Gastrocnemius medialis (tissue), 4 donors: ENCODE data around the gene CRABP2. TPM values are rescaled to one million over a fixed set of nuclear protein-coding genes. Genes with fewer than 3 reads are reported as not detected.

Source experiments
- ATAC-seq, 2 donors: fragments of 150-250 bp; one replicate each; pipeline ENCODE4 v1.9.1; 2016
- DNase-seq, 2 donors: peaks; one replicate each; pipeline ENCODE4 v3.0.0-alpha.2; 2019
- H3K27ac ChIP-seq, 4 donors: fragments of 200-600 bp; sonication (generic); 1 replicate in 1 of 4; 2 replicates in 3 of 4; pipeline ENCODE4 v1.5.1; 2016 to 2018; ENCODE audit warnings: mild to moderate bottlenecking in 2 of 4, moderate library complexity in 1 of 4
- H3K27me3 ChIP-seq, 3 donors: fragments of 200-600 bp; sonication (generic) in 2 of 3; 1 replicate in 1 of 3; 2 replicates in 2 of 3; pipeline versions ENCODE4 v1.5.1 to v1.6.0; 2016 to 2019; ENCODE audit warnings: mild to moderate bottlenecking in 1 of 3, moderate library complexity in 1 of 3
- H3K36me3 ChIP-seq, 2 donors: fragments of 200-600 bp; sonication (generic) in 1 of 2; one replicate each; pipeline ENCODE4 v1.5.1; 2017 to 2018
- H3K4me1 ChIP-seq, 2 donors: fragments of 200-600 bp; sonication (generic) in 1 of 2; one replicate each; pipeline ENCODE4 v1.5.1; 2016 to 2017; ENCODE audit warnings: mild to moderate bottlenecking in 2 of 2
- H3K4me3 ChIP-seq, 4 donors: fragments of 200-600 bp; sonication (generic) in 3 of 4; 1 replicate in 1 of 4; 2 replicates in 3 of 4; pipeline ENCODE4 v1.5.1; 2016 to 2019; ENCODE audit warnings: mild to moderate bottlenecking in 2 of 4
- H3K9me3 ChIP-seq, 3 donors: fragments of 200-600 bp; sonication (generic) in 2 of 3; 1 replicate in 1 of 3; 2 replicates in 2 of 3; pipeline ENCODE4 v1.5.1; 2016 to 2019
- CTCF ChIP-seq, 5 experiments: fragments of 450-650 bp in 3 of 5; fragments of 200-600 bp in 2 of 5; sonication (generic) in 2 of 5; IDR thresholded peaks in 4 of 5; conservative IDR thresholded peaks in 1 of 5; 1 replicate in 4 of 5; 2 replicates in 1 of 5; pipeline ENCODE4 v1.5.1; 2016 to 2019; ENCODE audit warnings: antibody characterized with exemption in 5 of 5, mild to moderate bottlenecking in 3 of 5, moderate library complexity in 3 of 5
- POLR2A ChIP-seq, 2 donors: fragments of 450-650 bp; IDR thresholded peaks; one replicate each; pipeline ENCODE4 v1.6.1; 2017; ENCODE audit warnings: antibody characterized with exemption in 2 of 2, mild to moderate bottlenecking in 2 of 2, moderate library complexity in 2 of 2
- in situ Hi-C, 4 donors: fragments of 200-750 bp; cut with MboI; loops; one replicate each; pipeline versions ENCODE4 v1.15.0 to v1.8.0; 2017; ENCODE audit warnings: low sequenced_read_pairs in 4 of 4
- intact Hi-C: fragments of 100-400 bp; cut with DNase I; formaldehyde crosslinking; loops from one replicate; pipeline ENCODE4 v1.15.1; 2023; ENCODE audit warnings: low total_unique reads
- total RNA-seq, 4 donors: library from RNA; depleted of rRNA; stranded (reverse); fragments of >200 nt; gene quantifications; one replicate each; pipeline versions ENCODE4 v1.1.0 to v1.2.3, GENCODE V29; 2016

Gene CRABP2
- total RNA-seq, 4 donors from 2014 or later = 0.98 to 1.3 TPM; not detected in 2

- in situ Hi-C loops = loop anchor here in 2 of 4 donors (25.0 kb wide), 2 partner anchors 180 to 205 kb away; partner anchors contain the start of genes INSRR (in 1 of the 2), NTRK1 (in 1 of the 2) and PEAR1 (in 1 of the 2)
- no peaks in the 10 kb centered on the region for H3K36me3 ChIP-seq
- TF ChIP-seq POLR2A (IDR thresholded peaks at IDR 0.05) (no peak), CTCF (IDR thresholded peaks at IDR 0.05 in 4 of 5, conservative IDR thresholded peaks at IDR 0.05 in 1 of 5) (no peak)
- peaks cover 4 to 6% of the 10 kb centered on the region in 2 donors for H3K4me1 ChIP-seq
- DNase-seq (no peak), ATAC-seq (no peak)
- H3K9me3 ChIP-seq = no peaks in the 10 kb centered on the region
- intact Hi-C loops = no loop called here
- H3K27me3 ChIP-seq = no peaks in the 10 kb centered on the region
- H3K4me3 ChIP-seq = no peak overlapping the region
- no peak overlapping the region for H3K27ac ChIP-seq
Measured at GRCh38 chr1:156682166-156682890, 23.1 kb downstream of the CRABP2 start.

GRCh38 chr1:156681196-156681960 is 24.0 kb downstream of the CRABP2 start:
- no peak for ATAC-seq
- H3K27me3 ChIP-seq = no peaks in the 10 kb centered on the region
- H3K36me3 ChIP-seq = no peaks in the 10 kb centered on the region
- H3K4me1 ChIP-seq = peaks cover 10 to 13% of the 10 kb centered on the region in 2 donors
- TF ChIP-seq CTCF (IDR thresholded peaks at IDR 0.05 in 4 of 5, conservative IDR thresholded peaks at IDR 0.05 in 1 of 5) (no peak), POLR2A (IDR thresholded peaks at IDR 0.05) (no peak)
- intact Hi-C loops (no loop called here), in situ Hi-C loops (loop anchor here in 2 of 4 donors (25.0 kb wide), 2 partner anchors 181 to 206 kb away; partner anchors contain the start of genes INSRR (in 1 of the 2), NTRK1 (in 1 of the 2) and PEAR1 (in 1 of the 2))
- H3K27ac ChIP-seq = no peak overlapping the region
- H3K9me3 ChIP-seq = no peaks in the 10 kb centered on the region
- DNase-seq = no peak
- no peak overlapping the region for H3K4me3 ChIP-seq

GRCh38 chr1:156680056-156680455 is 25.3 kb downstream of the CRABP2 start:
- H3K36me3 ChIP-seq = no peaks in the 10 kb centered on the region
- in situ Hi-C loops (loop anchor here in 2 of 4 donors (25.0 kb wide), 2 partner anchors 182 to 207 kb away; partner anchors contain the start of genes INSRR (in 1 of the 2), NTRK1 (in 1 of the 2) and PEAR1 (in 1 of the 2)), intact Hi-C loops (no loop called here)
- DNase-seq = no peak
- H3K4me1 ChIP-seq = peaks cover 15 to 25% of the 10 kb centered on the region in 2 donors
- no peaks in the 10 kb centered on the region for H3K27me3 ChIP-seq
- H3K9me3 ChIP-seq = no peaks in the 10 kb centered on the region
- H3K4me3 ChIP-seq = no peak overlapping the region
- ATAC-seq = no peak
- no peak overlapping the region for H3K27ac ChIP-seq
- no peak for TF ChIP-seq CTCF (IDR thresholded peaks at IDR 0.05 in 4 of 5, conservative IDR thresholded peaks at IDR 0.05 in 1 of 5)
- TF ChIP-seq POLR2A (IDR thresholded peaks at IDR 0.05) = no peak

- peaks cover 25 to 45% of the 10 kb centered on the region in 2 donors for H3K4me1 ChIP-seq
- H3K36me3 ChIP-seq = no peaks in the 10 kb centered on the region
- H3K4me3 ChIP-seq = peak overlapping the region; percentile 54 to 64 (median 64)
- peak overlapping the region; percentile 73 to 79 (median 77) for H3K27ac ChIP-seq
- DNase-seq (peak; percentile 47 to 68), ATAC-seq (peak; percentile 72 to 79)
- H3K9me3 ChIP-seq = no peaks in the 10 kb centered on the region
- peak; percentile 92 to 99 (median 93) for TF ChIP-seq CTCF (IDR thresholded peaks at IDR 0.05 in 4 of 5, conservative IDR thresholded peaks at IDR 0.05 in 1 of 5)
- TF ChIP-seq POLR2A (IDR thresholded peaks at IDR 0.05) = no peak
- intact Hi-C loops (loop anchor here (1.0 to 5.0 kb wide), 2 partner anchors 18 to 221 kb away; no protein-coding TSS in a partner anchor), in situ Hi-C loops (loop anchor here in 2 of 4 donors (25.0 kb wide), 2 partner anchors 184 to 209 kb away; partner anchors contain the start of genes INSRR (in 1 of the 2), NTRK1 (in 1 of the 2) and PEAR1 (in 1 of the 2))
- H3K27me3 ChIP-seq = no peaks in the 10 kb centered on the region
Measured at GRCh38 chr1:156677616-156678596, 27.5 kb downstream of the CRABP2 start.
